KMS-11 (cell line): ENCODE results near the gene CCDC92.

Experiments used
- H2AFZ ChIP-seq: fragments of 200-600 bp; sonication (generic); 2 replicates; pipeline ENCODE4 v1.6.1; 2016; ENCODE audit warnings: antibody characterized with exemption, mixed run types, low read depth
- H3K27ac ChIP-seq: fragments of 200-600 bp; sonication (generic); 2 replicates; pipeline ENCODE4 v1.6.1; 2016; ENCODE audit warnings: mild to moderate bottlenecking, mixed run types
- H3K27me3 ChIP-seq: fragments of 200-600 bp; sonication (generic); 2 replicates; pipeline ENCODE4 v1.6.1; 2017; ENCODE audit warnings: mild to moderate bottlenecking, low read depth, mixed run types, moderate library complexity; ENCODE audit not compliant: insufficient read depth
- H3K36me3 ChIP-seq: fragments of 200-600 bp; sonication (generic); 2 replicates; pipeline ENCODE4 v1.6.1; 2017; ENCODE audit warnings: mild to moderate bottlenecking, mixed run types; ENCODE audit not compliant: insufficient read depth
- H3K4me1 ChIP-seq: fragments of 200-600 bp; sonication (generic); 2 replicates; pipeline ENCODE4 v1.6.1; 2016; ENCODE audit warnings: mild to moderate bottlenecking, low read depth, mixed run types; ENCODE audit not compliant: poor library complexity, severe bottlenecking
- H3K4me2 ChIP-seq: fragments of 200-600 bp; sonication (generic); 2 replicates; pipeline ENCODE4 v1.7.0; 2016; ENCODE audit warnings: mild to moderate bottlenecking, mixed run types
- H3K4me3 ChIP-seq: fragments of 200-600 bp; sonication (generic); IDR thresholded peaks from 2 replicates; pipeline ENCODE4 v1.6.1; 2017; ENCODE audit warnings: low read depth, low read length, mixed read lengths; ENCODE audit not compliant: insufficient read depth
- H3K79me2 ChIP-seq: fragments of 200-600 bp; sonication (generic); 2 replicates; pipeline ENCODE4 v1.6.1; 2016; ENCODE audit warnings: low read depth, mixed run types; ENCODE audit not compliant: insufficient read depth
- H3K9ac ChIP-seq: fragments of 200-600 bp; sonication (generic); 2 replicates; pipeline ENCODE4 v1.6.1; 2016; ENCODE audit warnings: mild to moderate bottlenecking, mixed run types
- H4K20me1 ChIP-seq: fragments of 200-600 bp; sonication (generic); 2 replicates; pipeline ENCODE4 v1.6.1; 2016; ENCODE audit warnings: mild to moderate bottlenecking, mixed run types; ENCODE audit not compliant: insufficient read depth
- TF ChIP-seq, protein P1 (sequence below): fragments of 200-600 bp; sonication (generic); conservative IDR thresholded peaks from 2 replicates; pipeline ENCODE4 v1.6.1; 2017; ENCODE audit warnings: low read depth, mild to moderate bottlenecking, antibody characterized with exemption, low read length, moderate library complexity, mixed read lengths

CCDC92 gene

DNA sequence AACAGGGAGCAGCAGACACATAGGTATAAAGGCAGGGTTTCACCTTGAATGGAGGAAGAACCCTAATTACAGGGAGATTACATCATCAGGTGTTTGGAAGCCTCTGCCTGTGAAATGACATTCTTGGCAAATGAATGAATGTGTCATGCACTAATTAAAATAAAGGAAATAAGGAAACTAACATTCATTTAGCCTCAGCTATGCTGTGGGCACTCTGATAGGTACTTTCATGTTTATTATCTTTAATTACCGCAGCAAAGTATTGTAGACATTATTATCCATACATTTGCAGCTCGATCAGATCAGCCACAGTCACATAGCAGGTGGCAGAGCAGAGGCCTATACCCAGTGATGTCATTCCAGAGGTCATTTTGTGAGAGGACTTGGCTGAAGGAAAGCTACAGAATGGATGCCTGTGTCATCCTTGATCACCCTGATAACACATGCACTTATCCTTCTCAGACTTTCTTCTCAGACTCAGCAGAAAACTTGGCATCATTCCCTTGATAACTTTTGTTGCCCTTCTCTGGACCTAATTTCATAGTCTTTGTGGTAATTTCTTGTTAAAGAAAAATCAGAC lies 18.8 kb upstream of the CCDC92 start:
- Histone ChIP-seq H3K4me1 (peaks cover 23% of the 10 kb centered on the region), H3K36me3 (0 out of 2 replicates have a peak, but pooled peaks cover 2% of the 10 kb centered on the region), H2AFZ (no peak overlapping the region), H3K9ac (no peak overlapping the region), H3K27ac (no peak overlapping the region), H4K20me1 (no peaks in the 10 kb centered on the region), H3K27me3 (no peaks in the 10 kb centered on the region), H3K79me2 (no peaks in the 10 kb centered on the region), H3K4me2 (no peak overlapping the region), H3K4me3 (no peak overlapping the region)
- TF ChIP-seq, protein P1, sequence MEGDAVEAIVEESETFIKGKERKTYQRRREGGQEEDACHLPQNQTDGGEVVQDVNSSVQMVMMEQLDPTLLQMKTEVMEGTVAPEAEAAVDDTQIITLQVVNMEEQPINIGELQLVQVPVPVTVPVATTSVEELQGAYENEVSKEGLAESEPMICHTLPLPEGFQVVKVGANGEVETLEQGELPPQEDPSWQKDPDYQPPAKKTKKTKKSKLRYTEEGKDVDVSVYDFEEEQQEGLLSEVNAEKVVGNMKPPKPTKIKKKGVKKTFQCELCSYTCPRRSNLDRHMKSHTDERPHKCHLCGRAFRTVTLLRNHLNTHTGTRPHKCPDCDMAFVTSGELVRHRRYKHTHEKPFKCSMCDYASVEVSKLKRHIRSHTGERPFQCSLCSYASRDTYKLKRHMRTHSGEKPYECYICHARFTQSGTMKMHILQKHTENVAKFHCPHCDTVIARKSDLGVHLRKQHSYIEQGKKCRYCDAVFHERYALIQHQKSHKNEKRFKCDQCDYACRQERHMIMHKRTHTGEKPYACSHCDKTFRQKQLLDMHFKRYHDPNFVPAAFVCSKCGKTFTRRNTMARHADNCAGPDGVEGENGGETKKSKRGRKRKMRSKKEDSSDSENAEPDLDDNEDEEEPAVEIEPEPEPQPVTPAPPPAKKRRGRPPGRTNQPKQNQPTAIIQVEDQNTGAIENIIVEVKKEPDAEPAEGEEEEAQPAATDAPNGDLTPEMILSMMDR, result no peak

DNA sequence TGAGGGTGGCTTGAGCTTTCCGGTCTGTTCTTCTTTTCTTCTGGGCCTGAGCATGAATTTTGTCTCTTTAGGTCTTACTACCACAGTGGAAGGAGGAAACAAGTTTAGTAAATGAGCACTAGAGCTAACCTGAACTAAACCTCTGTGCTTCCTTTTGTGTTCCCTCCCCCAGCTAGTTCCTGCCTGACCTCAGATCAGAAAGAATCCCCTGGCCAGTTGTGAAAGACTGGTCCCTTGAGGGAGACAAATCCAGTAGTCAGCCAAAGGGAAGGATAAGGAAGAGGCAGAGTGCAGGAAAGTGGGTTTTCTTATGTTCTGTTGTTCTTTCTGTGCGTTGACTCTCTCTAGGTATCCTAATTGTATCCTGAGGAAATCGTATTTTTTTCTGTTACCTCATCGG lies 17.9 kb upstream of the CCDC92 start:
- Histone ChIP-seq H3K4me3 (no peak overlapping the region), H3K4me1 (peaks cover 23% of the 10 kb centered on the region), H2AFZ (no peak overlapping the region), H3K9ac (no peak overlapping the region), H3K27me3 (no peaks in the 10 kb centered on the region), H3K79me2 (no peaks in the 10 kb centered on the region), H3K36me3 (0 out of 2 replicates have a peak, but pooled peaks cover 2% of the 10 kb centered on the region), H3K27ac (no peak overlapping the region), H3K4me2 (no peak overlapping the region), H4K20me1 (no peaks in the 10 kb centered on the region)
- TF ChIP-seq, protein P1, result no peak

DNA sequence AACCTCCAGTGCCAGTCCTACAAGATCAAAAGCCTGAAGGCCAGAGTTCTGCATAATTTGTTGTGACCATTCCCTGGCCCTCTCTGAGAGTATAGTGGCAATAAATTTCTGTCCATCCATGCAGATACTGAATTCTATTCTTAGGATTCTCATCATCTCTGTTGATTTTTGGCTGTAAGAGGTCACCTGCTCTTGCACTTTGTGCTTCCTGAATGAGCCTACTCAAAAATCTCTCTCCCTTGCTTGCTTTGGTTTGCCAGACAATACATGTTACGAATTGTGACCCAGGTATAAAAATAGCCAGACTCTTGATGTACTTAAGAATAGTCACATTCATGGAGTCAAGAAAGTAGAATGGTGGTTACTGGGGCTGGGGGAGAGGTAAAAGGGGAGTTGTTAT lies 17.1 kb upstream of the CCDC92 start:
- Histone ChIP-seq H3K4me2 (no peak overlapping the region), H3K27ac (no peak overlapping the region), H2AFZ (no peak overlapping the region), H3K79me2 (peaks cover 6% of the 10 kb centered on the region; the same call in 1 of the 2 replicates), H3K9ac (no peak overlapping the region), H3K27me3 (no peaks in the 10 kb centered on the region), H3K4me3 (no peak overlapping the region), H3K36me3 (0 out of 2 replicates have a peak, but pooled peaks cover 2% of the 10 kb centered on the region), H4K20me1 (no peaks in the 10 kb centered on the region), H3K4me1 (peaks cover 24% of the 10 kb centered on the region)
- TF ChIP-seq, protein P1, result no peak

DNA sequence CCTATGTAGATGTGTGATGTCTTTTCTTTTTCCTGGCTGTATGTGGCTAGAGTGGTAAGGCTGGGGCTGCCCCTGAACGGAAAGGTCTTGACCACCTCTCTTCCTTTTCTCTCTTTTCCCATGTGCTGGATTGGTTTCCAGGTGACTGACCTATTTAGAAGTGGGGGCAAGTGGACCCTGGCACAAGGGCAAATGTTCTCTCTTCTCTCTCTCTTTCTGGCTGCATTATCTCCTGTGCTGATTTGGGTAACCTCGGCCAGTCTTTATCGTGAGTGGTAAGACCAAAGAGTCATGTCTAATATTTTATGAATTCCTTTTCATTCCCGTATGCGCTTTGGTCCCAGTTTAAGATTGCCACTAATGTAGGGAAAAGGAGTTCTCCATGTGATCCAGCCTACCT lies 16.5 kb upstream of the CCDC92 start:
- Histone ChIP-seq H3K4me2 (no peak overlapping the region), H4K20me1 (no peaks in the 10 kb centered on the region), H3K4me3 (no peak overlapping the region), H3K36me3 (no peaks in the 10 kb centered on the region), H2AFZ (no peak overlapping the region), H3K4me1 (peaks cover 28% of the 10 kb centered on the region), H3K79me2 (peaks cover 9% of the 10 kb centered on the region; the same call in 1 of the 2 replicates), H3K9ac (no peak overlapping the region), H3K27ac (no peak overlapping the region), H3K27me3 (no peaks in the 10 kb centered on the region)
- TF ChIP-seq, protein P1, result no peak
